Chondrocyte (in vitro differentiated cells): ENCODE measurements around the gene C2CD4D. TPM values are rescaled to one million over a fixed set of nuclear protein-coding genes. Genes with fewer than 3 reads are reported as not detected.

Source experiments
- DNase-seq: peaks from one replicate; pipeline ENCODE4 v3.0.0; 2021; ENCODE audit warnings: mixed read lengths, low spot score
- H3K27ac Mint-ChIP-seq: one replicate; pipeline ENCODE4 v1.8.0; 2021; ENCODE audit warnings: mild to moderate bottlenecking, moderate library complexity, mixed read lengths; ENCODE audit not compliant: unreplicated experiment
- H3K27me3 Mint-ChIP-seq: 2 replicates; pipeline ENCODE4 v1.8.0; 2021; ENCODE audit warnings: low read depth, mixed read lengths
- H3K36me3 Mint-ChIP-seq: 2 replicates; pipeline ENCODE4 v1.8.0; 2021; ENCODE audit warnings: low read depth, mixed read lengths
- H3K4me1 Mint-ChIP-seq: 2 replicates; pipeline ENCODE4 v1.8.0; 2021; ENCODE audit warnings: low read depth, mild to moderate bottlenecking, mixed read lengths
- H3K4me3 Mint-ChIP-seq: one replicate; pipeline ENCODE4 v1.8.0; 2021; ENCODE audit warnings: mild to moderate bottlenecking, moderate library complexity, mixed read lengths; ENCODE audit not compliant: unreplicated experiment
- H3K9me3 Mint-ChIP-seq: 2 replicates; pipeline ENCODE4 v1.8.0; 2021; ENCODE audit warnings: low read depth, mixed read lengths
- total RNA-seq: library from RNA; stranded (reverse); gene quantifications from 3 replicates; pipeline ENCODE4 v1.2.1, GENCODE V29; 2021
- TF ChIP-seq, protein P1 (sequence below): fragments of 200-600 bp; sonication (generic); IDR thresholded peaks from 2 replicates; pipeline ENCODE4 v1.5.0; 2021; ENCODE audit warnings: antibody characterized with exemption, mild to moderate bottlenecking, moderate library complexity

C2CD4D gene
- total RNA-seq, 1 donor from 2014 or later, result not detected

DNA sequence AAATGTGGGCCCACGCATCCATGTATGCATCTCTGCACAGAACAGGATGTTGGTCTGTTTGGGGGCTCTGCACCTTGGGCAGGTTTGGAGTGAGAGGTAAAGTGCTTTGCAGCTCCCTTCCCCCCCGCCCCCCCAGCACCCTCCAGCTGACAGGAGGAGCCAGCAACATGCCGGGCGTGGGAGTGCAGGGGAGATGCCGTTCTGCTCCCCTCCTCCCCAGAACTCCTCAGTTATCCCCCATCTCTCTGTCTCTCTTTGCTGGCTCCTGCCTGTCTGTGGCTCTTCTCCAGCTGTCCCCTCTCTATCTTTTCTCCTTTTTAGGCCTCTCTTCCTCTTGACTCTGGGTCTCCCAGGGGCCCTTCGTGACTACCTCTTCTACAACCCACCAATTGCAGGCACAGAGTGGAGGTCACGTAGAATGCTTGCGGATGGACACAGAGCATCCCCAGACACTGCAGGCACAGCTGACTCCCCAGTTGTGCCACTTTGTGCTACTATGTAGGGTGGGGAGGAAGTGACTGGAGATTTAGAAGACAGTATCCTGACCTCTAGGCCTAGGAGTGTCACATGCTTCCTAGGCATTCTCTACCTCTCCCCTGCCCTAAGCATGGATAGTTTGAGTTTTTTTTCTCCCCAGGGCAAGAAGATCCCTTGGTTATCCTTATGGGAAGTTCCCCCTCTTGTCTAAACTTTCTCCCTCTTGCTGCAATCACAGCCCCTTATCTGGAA, 6.3 kb downstream of the C2CD4D start:
- Mint-ChIP-seq H3K36me3 (no peaks in the 10 kb centered on the region), H3K9me3 (no peaks in the 10 kb centered on the region), H3K4me3 (no peak overlapping the region), H3K4me1 (peaks cover 12% of the 10 kb centered on the region), H3K27ac (no peak overlapping the region), H3K27me3 (peaks cover 20% of the 10 kb centered on the region)
- no peak for DNase-seq
- TF ChIP-seq, protein P1, sequence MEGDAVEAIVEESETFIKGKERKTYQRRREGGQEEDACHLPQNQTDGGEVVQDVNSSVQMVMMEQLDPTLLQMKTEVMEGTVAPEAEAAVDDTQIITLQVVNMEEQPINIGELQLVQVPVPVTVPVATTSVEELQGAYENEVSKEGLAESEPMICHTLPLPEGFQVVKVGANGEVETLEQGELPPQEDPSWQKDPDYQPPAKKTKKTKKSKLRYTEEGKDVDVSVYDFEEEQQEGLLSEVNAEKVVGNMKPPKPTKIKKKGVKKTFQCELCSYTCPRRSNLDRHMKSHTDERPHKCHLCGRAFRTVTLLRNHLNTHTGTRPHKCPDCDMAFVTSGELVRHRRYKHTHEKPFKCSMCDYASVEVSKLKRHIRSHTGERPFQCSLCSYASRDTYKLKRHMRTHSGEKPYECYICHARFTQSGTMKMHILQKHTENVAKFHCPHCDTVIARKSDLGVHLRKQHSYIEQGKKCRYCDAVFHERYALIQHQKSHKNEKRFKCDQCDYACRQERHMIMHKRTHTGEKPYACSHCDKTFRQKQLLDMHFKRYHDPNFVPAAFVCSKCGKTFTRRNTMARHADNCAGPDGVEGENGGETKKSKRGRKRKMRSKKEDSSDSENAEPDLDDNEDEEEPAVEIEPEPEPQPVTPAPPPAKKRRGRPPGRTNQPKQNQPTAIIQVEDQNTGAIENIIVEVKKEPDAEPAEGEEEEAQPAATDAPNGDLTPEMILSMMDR, result no peak

DNA sequence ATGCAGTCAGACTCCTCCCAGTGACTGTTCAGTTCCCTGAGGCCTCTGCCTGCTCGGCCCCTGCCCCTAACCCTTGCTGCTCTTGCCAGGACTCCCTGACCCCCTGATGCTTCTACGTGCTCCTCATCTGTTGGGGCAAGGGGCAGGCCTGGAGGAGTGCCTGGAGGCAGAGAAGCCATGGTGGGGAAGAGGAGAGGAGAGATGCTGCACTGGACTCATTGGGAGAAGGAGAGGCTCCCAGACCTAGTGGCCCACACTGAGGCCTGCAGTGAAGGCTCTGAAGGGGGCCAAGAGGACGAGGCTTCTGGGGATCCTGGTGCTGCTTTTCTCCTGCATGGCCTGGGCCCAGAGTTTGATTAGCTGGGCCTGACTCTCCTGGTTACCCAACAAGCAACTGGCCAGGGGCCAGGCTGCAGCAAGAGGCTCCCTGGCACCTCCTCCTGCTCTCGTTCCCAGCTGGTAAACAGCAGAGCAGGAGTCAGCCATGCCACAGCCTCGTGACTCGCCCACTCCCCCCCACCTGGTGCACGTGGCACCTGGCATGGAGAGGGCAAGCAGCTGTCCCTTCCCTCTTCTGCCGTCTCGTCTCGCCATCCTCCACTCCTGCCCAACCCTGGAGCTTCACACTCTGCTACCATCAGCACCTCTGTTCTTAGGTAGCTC, 7.2 kb downstream of the C2CD4D start:
- no peak for DNase-seq
- Mint-ChIP-seq H3K27ac (peak overlapping the region; percentile 45), H3K27me3 (peaks cover 19% of the 10 kb centered on the region), H3K9me3 (no peaks in the 10 kb centered on the region), H3K4me3 (no peak overlapping the region), H3K36me3 (no peaks in the 10 kb centered on the region), H3K4me1 (peaks cover 10% of the 10 kb centered on the region)
- TF ChIP-seq, protein P1, result no peak

DNA sequence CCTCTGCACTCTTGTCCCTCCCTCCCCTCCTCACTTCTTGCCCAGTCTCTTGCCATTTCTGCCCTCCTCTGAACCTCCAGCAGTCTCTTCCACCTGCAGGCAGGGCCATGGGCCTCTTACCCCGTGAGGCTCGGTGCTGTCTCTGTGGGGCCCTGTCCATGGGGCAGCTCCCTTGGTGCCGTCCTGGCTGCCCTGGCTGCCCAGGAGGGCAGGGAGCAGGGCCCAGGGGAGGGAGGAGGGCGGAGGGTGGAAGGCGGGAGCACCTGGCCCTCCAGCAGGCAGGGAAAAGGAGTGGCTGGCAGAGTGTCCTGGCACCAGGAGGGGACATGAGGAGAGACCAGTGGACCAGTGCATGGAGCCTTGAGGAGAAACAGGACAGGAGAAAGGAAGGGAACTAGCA, 8.0 kb downstream of the C2CD4D start, which contains the start of gene RORC:
Gene RORC, minus strand, starts transcription at position 198 of the 400 bp plus-strand sequence. Its CDS starts 38 bp downstream, at position 160.
- H3K36me3 Mint-ChIP-seq, result no peaks in the 10 kb centered on the region
- no peaks in the 10 kb centered on the region for H3K9me3 Mint-ChIP-seq
- no peak for DNase-seq
- H3K27me3 Mint-ChIP-seq, result peaks cover 15% of the 10 kb centered on the region
- H3K4me3 Mint-ChIP-seq, result no peak within 1 kb of the TSS
- peaks cover 10% of the 10 kb centered on the region for H3K4me1 Mint-ChIP-seq
- H3K27ac Mint-ChIP-seq, result no peak within 1 kb of the TSS
- TF ChIP-seq, protein P1, result no peak

DNA sequence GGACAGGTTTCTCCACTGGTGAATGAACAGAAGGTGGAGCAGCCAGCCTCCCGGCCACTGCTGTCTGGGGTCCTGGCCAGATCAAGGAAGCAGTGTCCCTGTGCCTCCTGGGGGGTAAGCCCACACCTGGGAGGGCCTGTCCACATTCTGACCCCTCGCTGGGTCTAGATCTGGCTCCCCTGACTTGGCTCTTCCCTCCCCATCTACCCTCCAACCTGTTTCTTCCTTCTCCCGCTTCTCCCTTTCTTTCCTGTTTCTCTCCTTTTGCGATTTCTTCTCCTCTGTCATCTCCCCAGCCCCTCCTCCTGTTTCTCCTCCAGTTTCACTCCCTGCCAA, 8.4 kb downstream of the C2CD4D start:
- H3K4me3 Mint-ChIP-seq, result no peak overlapping the region
- no peaks in the 10 kb centered on the region for H3K36me3 Mint-ChIP-seq
- TF ChIP-seq, protein P1, result no peak
- no peaks in the 10 kb centered on the region for H3K9me3 Mint-ChIP-seq
- DNase-seq, result no peak
- peaks cover 10% of the 10 kb centered on the region for H3K4me1 Mint-ChIP-seq
- peaks cover 11% of the 10 kb centered on the region for H3K27me3 Mint-ChIP-seq
- H3K27ac Mint-ChIP-seq, result no peak overlapping the region

DNA sequence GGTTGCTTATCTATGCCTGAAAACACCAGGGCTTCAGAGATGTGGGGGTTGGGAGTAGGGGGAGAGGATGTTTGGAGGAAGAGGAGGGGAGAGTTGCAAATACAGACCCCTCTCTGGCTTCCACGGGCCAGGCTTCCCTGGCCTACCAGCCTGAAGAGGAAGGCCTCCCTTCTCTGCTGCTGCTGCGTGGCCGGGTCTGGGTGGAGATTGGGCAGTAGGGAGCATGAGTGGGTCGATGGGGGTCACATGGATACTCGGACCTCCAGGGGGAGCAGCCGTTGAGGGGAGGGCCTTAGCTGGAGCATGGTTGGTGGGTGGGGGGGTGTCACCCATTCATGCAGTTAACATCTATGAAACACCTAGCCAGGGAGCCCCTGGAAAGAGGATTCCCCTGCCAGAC, 9.6 kb downstream of the C2CD4D start:
- H3K27me3 Mint-ChIP-seq, result peaks cover 10% of the 10 kb centered on the region
- H3K27ac Mint-ChIP-seq, result no peak overlapping the region
- H3K4me1 Mint-ChIP-seq, result peaks cover 10% of the 10 kb centered on the region
- no peak for DNase-seq
- H3K36me3 Mint-ChIP-seq, result no peaks in the 10 kb centered on the region
- TF ChIP-seq, protein P1, result no peak
- H3K9me3 Mint-ChIP-seq, result no peaks in the 10 kb centered on the region
- no peak overlapping the region for H3K4me3 Mint-ChIP-seq
